ENCODE data around the gene CLTB. TPM values are rescaled to one million over a fixed set of nuclear protein-coding genes. Genes with fewer than 3 reads are reported as not detected.

Gene CLTB
- total RNA-seq, 1 experiment from 2014 or later, result 354 TPM

DNA sequence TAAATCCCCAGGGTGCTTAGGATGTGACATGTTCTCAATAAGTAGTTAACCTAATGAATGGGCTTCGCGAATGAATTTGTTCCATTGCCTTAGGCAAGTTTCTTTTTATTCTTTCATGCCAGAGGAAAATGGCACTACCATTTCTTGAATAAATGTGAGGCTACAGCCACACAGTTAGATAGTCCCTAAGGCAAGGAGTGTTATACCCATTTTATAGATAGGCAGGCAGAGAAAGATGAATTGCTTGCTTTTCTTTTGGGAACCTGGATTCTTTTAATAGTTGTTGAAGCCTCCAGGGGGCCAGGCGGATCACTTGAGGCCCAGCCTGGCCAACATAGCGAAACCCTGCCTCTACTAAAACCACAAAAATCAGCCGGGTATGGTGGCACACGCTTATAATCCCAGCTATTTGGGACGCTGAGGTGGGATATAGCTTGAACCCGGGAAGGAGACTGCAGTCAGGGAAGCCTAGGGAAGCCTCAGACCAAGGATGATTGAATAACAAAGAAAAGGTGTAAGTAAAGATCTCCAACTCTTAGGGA, 28.9 kb downstream of the CLTB start:
- no peak for ATAC-seq
- Histone ChIP-seq H3K27me3 (ENCODE audit: low read length) (no peaks in the 10 kb centered on the region), H3K4me2 (ENCODE audit: low read length) (peak overlapping the region; percentile 99), H3F3A (ENCODE audit: low read length, unreplicated experiment) (no peaks in the 10 kb centered on the region), H3K4me1 (ENCODE audit: insufficient read depth, low read length) (peaks cover 14% of the 10 kb centered on the region), H3K79me2 (ENCODE audit: low read length) (peaks cover 67% of the 10 kb centered on the region), H3K36me3 (ENCODE audit: low read depth, low read length) (peaks cover 62% of the 10 kb centered on the region), H3K9me2 (replicated peaks; ENCODE audit: low read length) (no peaks in the 10 kb centered on the region), H3K27ac (ENCODE audit: low read length) (peak overlapping the region; percentile 94; the same call in 1 of the 2 replicates), H4K20me1 (ENCODE audit: low read length) (peaks cover 32% of the 10 kb centered on the region), H3K9ac (ENCODE audit: low read length) (peak overlapping the region; percentile 98), H3K4me3 (ENCODE audit: low read length) (peak overlapping the region; percentile 94), H3K9me3 (ENCODE audit: low read length) (no peaks in the 10 kb centered on the region), H2AFZ (ENCODE audit: low read length) (no peak overlapping the region)
- intact Hi-C loops (cut with micrococcal nuclease), result no loop called here
- ChIA-PET CTCF (no interaction called here), POLR2A (ENCODE audit: unreplicated experiment) (no interaction called here)
- no peak for DNase-seq
- no TSS peak for BruUV-seq (replicated peaks)
- TF ChIP-seq EZH2phosphoT487 (IDR thresholded peaks at IDR 0.05; ENCODE audit: borderline replicate concordance, low read length) (no peak), EZH2 (IDR thresholded peaks at IDR 0.05; ENCODE audit: low read length, unreplicated experiment) (no peak)
- TF ChIP-seq, protein P1, sequence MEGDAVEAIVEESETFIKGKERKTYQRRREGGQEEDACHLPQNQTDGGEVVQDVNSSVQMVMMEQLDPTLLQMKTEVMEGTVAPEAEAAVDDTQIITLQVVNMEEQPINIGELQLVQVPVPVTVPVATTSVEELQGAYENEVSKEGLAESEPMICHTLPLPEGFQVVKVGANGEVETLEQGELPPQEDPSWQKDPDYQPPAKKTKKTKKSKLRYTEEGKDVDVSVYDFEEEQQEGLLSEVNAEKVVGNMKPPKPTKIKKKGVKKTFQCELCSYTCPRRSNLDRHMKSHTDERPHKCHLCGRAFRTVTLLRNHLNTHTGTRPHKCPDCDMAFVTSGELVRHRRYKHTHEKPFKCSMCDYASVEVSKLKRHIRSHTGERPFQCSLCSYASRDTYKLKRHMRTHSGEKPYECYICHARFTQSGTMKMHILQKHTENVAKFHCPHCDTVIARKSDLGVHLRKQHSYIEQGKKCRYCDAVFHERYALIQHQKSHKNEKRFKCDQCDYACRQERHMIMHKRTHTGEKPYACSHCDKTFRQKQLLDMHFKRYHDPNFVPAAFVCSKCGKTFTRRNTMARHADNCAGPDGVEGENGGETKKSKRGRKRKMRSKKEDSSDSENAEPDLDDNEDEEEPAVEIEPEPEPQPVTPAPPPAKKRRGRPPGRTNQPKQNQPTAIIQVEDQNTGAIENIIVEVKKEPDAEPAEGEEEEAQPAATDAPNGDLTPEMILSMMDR (conservative IDR thresholded peaks at IDR 0.05; ENCODE audit: low read depth, low read length), result no peak

DNA sequence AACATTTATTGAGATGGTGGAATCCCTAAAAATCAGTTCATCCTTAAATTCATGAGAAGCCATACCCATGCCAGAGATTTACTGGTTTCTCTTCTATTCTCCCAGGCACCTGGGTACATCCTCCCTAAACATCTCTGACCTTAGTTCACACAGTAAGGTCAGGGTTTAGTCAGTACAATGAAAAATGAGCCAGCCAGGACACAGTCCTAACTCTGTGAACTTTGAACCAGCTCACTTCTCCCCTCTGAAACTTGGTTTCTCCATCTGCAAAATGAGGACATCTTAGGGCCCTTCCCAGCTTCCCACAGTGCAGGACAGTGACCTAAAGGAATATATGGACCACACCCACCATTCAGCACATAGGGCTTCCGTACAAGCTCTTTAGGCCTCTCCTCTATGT, 29.8 kb downstream of the CLTB start:
- DNase-seq, result no peak
- Histone ChIP-seq H4K20me1 (ENCODE audit: low read length) (peaks cover 32% of the 10 kb centered on the region), H3K9ac (ENCODE audit: low read length) (no peak overlapping the region), H3K4me2 (ENCODE audit: low read length) (peak overlapping the region; percentile 99), H3K79me2 (ENCODE audit: low read length) (peaks cover 67% of the 10 kb centered on the region), H3K27ac (ENCODE audit: low read length) (no peak overlapping the region), H3F3A (ENCODE audit: low read length, unreplicated experiment) (no peaks in the 10 kb centered on the region), H3K4me1 (ENCODE audit: insufficient read depth, low read length) (peaks cover 14% of the 10 kb centered on the region), H3K9me3 (ENCODE audit: low read length) (no peaks in the 10 kb centered on the region), H2AFZ (ENCODE audit: low read length) (no peak overlapping the region), H3K4me3 (ENCODE audit: low read length) (peak overlapping the region; percentile 94), H3K36me3 (ENCODE audit: low read depth, low read length) (peaks cover 65% of the 10 kb centered on the region), H3K27me3 (ENCODE audit: low read length) (no peaks in the 10 kb centered on the region), H3K9me2 (replicated peaks; ENCODE audit: low read length) (no peaks in the 10 kb centered on the region)
- CTCF ChIA-PET, result no interaction called here
- intact Hi-C loops (cut with micrococcal nuclease), result no loop called here
- no TSS peak for BruUV-seq (replicated peaks)
- TF ChIP-seq, protein P1 (conservative IDR thresholded peaks at IDR 0.05; ENCODE audit: low read depth, low read length), result no peak
- TF ChIP-seq EZH2phosphoT487 (IDR thresholded peaks at IDR 0.05; ENCODE audit: borderline replicate concordance, low read length) (no peak), EZH2 (IDR thresholded peaks at IDR 0.05; ENCODE audit: low read length, unreplicated experiment) (no peak)
- POLR2A ChIA-PET (ENCODE audit: unreplicated experiment), result no interaction called here
- ATAC-seq, result no peak

DNA sequence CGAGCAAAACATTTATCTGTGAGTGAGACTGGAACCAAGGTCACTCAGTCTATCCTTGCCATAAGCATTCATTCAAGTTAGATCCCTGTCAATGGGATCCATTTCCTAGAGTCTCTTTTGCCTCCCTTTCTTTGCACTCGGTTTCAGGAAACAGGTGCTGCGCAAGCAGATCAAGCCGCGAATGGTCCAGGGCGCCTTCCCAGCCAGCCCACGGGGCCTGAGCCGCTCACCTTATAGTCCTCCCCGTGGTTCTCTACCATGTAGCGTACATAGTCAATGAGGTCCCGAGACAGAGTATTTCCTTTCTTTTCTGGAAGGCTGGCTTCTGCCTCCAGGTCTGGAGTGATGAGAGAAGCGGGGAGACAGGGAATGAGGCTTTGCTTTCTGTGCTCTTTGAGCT, 31.3 kb downstream of the CLTB start:
- ChIA-PET CTCF (no interaction called here), POLR2A (ENCODE audit: unreplicated experiment) (no interaction called here)
- intact Hi-C loops (cut with micrococcal nuclease), result no loop called here
- Histone ChIP-seq H3K4me1 (ENCODE audit: insufficient read depth, low read length) (peaks cover 14% of the 10 kb centered on the region), H3K27ac (ENCODE audit: low read length) (no peak overlapping the region), H3K27me3 (ENCODE audit: low read length) (no peaks in the 10 kb centered on the region), H3K4me3 (ENCODE audit: low read length) (no peak overlapping the region), H3K4me2 (ENCODE audit: low read length) (no peak overlapping the region), H3K9ac (ENCODE audit: low read length) (no peak overlapping the region), H3K9me3 (ENCODE audit: low read length) (no peaks in the 10 kb centered on the region), H3K79me2 (ENCODE audit: low read length) (peaks cover 54% of the 10 kb centered on the region), H3K9me2 (replicated peaks; ENCODE audit: low read length) (no peaks in the 10 kb centered on the region), H4K20me1 (ENCODE audit: low read length) (peaks cover 32% of the 10 kb centered on the region), H3K36me3 (ENCODE audit: low read depth, low read length) (peaks cover 58% of the 10 kb centered on the region), H2AFZ (ENCODE audit: low read length) (no peak overlapping the region), H3F3A (ENCODE audit: low read length, unreplicated experiment) (no peaks in the 10 kb centered on the region)
- DNase-seq (no peak), ATAC-seq (no peak)
- TF ChIP-seq EZH2phosphoT487 (IDR thresholded peaks at IDR 0.05; ENCODE audit: borderline replicate concordance, low read length), result no peak
- TF ChIP-seq, protein P1 (conservative IDR thresholded peaks at IDR 0.05; ENCODE audit: low read depth, low read length), result no peak
- no peak for TF ChIP-seq EZH2 (IDR thresholded peaks at IDR 0.05; ENCODE audit: low read length, unreplicated experiment)
- no TSS peak for BruUV-seq (replicated peaks)
